NCI-H1092 (cell line): Measurements from ENCODE around the gene TNS2.
A peak's percentile ranks its signal among the peaks of the same experiment; 100 is the strongest.

ENCODE experiments used
- DNase-seq: peaks from one replicate; lab custom pipeline; 2025; lab: John Stamatoyannopoulos, UW

The TNS2 gene

DNA sequence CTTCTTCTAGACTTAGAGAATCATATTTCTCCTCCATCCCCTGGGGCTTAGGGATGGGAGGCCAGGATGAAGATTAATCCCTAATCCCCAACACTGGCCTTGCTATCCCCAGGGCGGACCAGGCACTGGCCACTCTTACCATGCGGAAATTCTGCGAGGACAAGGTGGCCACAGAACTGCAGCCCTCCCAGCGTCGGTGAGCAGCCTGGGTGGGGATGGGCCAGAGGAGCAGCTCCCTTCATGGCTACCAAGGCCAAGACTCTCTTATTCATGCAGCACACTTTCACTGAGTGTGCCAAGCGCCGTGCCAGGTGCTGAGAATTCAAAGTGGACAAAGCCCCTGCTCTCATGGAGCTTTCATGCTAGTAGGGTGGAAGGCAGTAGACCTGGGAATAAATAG, 7.0 kb downstream of the TNS2 start:
- no peak for DNase-seq

DNA sequence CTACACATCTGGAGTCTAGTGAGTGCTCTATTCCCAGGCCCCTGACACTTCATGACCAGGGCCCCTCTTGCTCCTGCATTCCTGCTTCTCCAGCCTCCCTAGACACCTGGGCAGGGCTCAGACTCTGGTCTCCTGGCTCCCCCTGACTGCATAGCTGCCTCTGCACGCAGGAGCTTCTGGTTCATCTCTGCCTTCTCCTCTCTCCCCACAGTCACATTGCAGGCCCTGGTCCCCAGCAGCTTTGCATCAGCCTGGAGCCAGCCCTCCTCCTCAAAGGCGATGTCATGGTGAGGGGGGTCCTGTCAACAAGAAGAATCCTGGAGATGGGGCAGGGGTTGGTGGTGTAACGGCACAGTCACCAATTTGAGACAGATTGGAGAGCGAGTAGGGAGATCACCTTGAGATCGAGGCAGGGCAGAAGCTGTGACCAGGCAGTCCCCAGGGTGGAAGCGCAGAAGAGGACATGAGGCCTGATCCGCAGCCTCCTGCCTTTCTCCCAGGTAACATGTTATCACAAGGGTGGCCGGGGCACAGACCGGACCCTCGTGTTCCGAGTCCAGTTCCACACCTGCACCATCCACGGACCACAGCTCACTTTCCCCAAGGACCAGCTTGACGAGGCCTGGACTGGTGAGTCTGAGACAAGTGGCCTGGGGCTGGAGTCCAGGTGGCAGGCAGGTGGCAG, 8.1 kb downstream of the TNS2 start:
- no peak for DNase-seq

DNA sequence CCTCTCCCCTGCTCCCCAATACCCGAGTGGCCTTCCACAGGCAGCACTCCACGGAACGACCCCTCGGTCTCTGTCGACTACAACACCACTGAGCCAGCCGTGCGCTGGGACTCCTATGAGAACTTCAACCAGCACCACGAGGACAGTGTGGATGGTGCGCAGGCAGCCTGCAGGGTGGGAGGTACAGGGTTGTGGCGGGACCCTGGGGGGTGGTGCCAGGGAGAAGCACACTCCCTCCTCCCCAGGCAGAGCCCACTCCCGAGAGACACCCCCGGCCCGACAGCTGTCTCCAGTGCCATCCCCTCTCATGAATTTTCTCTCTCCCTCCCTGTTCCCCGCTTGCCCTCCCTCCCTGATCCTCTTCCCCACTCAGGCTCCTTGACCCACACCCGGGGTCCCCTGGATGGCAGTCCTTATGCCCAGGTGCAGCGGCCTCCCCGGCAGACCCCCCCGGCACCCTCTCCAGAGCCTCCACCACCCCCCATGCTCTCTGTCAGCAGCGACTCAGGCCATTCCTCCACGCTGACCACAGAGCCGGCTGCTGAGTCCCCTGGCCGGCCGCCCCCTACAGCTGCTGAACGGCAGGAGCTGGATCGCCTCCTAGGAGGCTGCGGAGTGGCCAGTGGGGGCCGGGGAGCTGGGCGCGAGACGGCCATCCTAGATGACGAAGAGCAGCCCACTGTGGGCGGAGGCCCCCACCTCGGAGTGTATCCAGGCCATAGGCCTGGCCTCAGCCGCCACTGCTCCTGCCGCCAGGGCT, 9.0 kb downstream of the TNS2 start:
- DNase-seq, result no peak

DNA sequence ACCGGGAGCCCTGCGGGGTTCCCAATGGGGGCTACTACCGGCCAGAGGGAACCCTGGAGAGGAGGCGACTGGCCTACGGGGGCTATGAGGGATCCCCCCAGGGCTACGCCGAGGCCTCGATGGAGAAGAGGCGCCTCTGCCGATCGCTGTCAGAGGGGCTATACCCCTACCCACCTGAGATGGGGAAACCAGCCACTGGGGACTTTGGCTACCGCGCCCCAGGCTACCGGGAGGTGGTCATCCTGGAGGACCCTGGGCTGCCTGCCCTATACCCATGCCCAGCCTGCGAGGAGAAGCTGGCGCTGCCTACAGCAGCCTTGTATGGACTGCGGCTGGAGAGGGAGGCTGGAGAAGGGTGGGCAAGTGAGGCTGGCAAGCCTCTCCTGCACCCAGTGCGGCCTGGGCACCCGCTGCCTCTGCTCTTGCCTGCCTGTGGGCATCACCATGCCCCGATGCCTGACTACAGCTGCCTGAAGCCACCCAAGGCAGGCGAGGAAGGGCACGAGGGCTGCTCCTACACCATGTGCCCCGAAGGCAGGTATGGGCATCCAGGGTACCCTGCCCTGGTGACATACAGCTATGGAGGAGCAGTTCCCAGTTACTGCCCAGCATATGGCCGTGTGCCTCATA, 9.7 kb downstream of the TNS2 start:
- DNase-seq, result no peak

DNA sequence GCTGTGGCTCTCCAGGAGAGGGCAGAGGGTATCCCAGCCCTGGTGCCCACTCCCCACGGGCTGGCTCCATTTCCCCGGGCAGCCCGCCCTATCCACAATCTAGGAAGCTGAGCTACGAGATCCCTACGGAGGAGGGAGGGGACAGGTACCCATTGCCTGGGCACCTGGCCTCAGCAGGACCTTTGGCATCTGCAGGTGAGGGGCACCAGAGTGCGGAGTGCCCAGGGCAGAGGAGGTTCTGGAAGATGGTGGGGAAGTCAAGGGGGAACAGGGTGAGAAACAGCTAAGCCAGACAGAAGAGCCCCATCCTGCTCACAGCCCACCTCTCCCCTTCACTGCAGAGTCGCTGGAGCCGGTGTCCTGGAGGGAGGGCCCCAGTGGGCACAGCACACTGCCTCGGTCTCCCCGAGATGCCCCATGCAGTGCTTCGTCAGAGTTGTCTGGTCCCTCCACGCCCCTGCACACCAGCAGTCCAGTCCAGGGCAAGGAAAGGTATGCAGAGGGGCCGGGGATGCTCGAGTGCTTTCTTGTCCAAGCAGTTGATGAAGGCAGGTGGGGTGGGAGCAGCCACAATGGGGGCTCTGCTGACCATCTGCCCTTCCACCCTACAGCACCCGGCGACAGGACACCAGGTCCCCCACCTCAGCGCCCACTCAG, 10.3 kb downstream of the TNS2 start:
- DNase-seq, result no peak

DNA sequence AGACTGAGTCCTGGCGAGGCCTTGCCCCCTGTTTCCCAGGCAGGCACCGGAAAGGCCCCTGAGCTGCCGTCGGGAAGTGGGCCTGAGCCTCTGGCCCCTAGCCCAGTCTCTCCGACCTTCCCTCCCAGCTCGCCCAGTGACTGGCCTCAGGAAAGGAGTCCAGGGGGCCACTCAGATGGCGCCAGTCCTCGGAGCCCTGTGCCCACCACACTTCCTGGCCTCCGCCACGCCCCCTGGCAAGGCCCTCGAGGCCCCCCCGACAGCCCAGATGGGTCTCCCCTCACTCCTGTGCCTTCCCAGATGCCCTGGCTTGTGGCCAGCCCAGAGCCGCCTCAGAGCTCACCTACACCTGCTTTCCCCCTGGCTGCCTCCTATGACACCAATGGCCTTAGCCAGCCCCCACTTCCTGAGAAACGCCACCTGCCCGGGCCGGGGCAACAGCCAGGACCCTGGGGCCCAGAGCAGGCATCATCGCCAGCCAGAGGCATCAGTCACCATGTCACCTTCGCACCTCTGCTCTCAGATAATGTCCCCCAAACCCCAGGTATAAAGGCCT, 10.9 kb downstream of the TNS2 start:
- peak; percentile 46 for DNase-seq

DNA sequence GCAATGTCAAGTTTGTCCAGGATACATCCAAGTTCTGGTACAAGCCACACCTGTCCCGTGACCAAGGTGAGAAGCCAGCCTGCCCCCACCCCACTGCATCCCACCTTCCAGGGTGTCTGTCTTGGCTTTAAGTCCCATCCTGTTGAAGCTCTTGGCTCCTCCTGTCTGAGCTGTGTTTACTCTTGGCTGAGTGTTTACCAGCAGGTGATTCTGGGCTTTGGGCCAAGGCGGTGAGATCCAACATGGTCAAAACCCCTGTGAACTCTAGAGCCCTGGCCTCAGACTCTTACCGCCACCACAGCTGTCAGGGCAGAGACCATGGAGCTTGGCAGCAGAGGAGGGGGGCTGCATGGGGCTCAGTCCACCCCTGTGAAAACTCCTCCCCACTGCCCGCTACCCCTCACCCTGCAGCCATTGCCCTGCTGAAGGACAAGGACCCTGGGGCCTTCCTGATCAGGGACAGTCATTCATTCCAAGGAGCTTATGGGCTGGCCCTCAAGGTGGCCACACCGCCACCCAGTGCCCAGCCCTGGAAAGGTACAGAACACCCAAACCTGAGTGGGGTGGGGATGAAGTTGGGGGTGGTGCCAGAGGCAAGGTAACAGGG, 11.6 kb downstream of the TNS2 start:
- DNase-seq, result peak; percentile 84

DNA sequence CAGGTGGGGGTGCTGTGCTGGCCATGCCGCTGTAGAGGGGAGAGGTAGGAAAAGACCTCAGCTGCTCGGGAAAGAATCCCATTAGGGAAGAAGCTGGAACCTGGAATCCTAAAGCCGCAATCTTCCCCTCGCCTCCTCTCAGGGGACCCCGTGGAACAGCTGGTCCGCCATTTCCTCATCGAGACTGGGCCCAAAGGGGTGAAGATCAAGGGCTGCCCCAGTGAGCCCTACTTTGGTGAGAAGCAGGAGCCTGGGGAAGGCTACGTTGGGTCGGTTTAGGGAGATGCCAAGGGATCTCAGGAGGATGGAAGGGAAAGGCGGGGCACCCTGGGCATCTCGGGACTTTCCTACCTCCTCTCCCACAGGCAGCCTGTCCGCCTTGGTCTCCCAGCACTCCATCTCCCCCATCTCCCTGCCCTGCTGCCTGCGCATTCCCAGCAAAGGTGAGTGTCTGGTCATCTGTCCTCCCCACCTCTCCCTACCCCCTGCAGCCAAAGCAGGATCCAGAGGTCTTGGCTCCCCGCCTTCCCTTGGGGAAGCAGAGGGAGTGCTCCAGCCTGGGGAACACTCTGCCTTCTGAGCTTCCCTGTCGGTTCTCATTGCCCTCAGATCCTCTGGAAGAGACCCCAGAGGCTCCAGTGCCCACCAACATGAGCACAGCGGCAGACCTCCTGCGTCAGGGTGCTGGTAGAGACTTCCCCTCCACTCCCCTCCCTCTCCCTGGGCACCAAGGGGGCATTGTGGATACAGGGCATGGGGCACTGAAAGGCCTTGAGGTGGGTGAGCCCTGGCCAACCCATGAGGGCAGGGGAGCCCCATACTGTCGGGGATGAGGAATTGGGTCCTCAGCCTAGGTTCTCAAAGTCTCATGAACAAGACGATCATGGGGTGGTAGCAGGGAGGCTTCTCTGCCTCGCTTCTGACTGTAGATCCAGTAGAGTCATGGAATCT, 12.4 kb downstream of the TNS2 start:
- DNase-seq, result no peak

DNA sequence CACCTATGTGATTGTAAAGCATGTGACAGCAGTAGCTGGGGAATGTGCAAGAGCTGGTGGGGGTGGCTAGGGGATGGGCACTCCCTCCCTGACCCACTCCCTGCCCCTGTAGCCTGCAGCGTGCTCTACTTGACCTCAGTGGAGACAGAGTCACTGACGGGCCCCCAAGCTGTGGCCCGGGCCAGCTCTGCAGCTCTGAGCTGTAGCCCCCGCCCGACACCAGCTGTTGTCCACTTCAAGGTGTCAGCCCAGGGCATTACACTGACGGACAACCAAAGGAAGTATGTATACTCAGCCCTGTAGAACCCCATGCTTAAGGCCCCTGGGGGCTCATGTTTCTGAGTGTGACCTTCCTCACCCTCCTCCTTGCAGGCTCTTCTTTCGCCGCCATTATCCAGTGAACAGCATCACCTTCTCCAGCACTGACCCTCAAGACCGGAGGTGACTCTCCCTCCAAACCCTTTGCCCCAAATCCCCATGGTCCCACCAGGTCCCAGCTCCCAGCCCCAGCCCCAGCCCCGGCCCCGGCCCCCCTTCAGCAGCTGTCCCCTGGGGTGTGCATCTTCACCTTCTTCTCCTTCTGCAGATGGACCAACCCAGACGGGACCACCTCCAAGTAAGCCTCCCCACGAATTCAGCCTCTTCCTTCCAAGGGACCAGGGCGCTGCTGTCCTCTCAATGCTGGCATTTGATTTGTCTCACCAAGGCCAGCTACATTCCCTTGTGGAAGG, 13.3 kb downstream of the TNS2 start:
- DNase-seq, result no peak

DNA sequence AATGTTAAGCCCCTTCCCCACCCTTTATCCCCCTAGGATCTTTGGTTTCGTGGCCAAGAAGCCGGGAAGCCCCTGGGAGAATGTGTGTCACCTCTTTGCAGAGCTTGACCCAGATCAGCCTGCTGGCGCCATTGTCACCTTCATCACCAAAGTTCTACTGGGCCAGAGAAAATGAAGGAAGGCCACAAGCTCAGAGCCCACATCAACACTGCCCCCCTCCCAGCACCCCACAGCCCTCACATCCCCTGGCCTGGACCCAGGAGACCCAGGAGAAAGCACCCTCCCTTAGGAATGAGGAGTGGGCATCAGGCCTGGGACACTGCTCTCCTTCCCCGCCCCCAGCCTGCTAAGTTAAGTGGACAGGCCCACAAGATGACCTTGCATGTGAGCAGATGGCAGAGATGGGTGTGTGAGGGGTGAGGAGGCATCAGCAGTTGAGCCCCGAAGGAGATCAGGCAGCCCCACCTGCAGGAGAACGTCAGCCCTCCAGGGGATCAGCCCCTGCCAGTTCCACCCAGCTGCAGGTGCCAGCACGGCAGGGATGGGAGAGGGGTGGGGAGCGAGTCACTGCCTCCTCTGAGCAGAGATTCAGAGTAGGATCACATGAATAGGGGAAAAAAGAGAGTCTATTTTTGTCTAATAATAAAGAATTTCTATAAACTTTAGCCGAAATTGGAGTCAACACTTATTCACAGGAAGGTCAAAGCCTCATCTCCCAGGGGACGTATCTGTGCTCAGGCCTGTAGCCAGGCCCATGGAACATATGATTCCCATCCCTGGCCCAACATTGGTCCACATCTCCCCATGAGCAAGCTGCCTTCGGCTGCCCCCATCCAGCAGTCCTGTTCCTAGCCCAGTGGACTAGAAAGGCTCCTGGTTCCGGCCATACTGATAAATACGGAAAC, 14.1 kb downstream of the TNS2 start:
- DNase-seq, result no peak

DNA sequence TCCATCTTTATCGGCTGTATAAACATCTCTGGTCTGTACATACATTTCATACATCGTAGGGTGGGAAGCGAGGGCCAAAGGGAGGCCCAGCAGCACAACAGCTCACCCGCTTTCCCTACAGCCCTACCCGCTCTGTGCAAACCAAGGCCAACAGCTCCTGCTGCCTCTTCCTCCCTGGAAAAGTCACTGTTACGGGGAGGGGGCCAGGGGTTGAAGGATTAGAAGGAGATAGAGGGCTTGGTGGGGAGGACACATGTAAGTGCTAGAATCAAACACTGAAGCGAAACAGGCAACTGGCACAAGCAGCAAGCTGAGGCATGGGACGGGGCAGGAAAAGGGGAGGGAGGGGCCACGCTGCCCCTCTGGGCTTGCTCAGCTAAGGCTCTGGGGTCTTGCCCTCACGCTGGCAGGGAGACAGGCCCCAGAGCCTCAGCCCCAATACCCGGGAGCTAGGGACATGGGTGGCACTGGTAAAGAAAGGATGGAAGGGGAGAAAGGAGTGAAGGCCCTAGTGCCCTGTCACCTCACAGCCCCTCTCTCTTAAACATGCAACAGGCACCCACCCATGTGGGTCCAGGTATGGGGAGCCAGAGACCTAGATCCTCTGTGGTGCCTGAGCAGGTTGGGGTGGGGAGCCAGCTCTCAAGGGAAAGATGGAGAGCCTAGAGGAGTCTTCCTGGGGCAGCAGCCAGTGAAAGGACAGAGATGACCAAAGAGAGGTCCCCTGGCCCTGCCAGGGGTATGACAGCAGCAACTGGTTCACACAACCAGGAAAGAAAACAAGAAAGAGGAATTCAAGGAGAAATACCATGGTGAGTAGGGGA, 15.0 kb downstream of the TNS2 start:
- DNase-seq, result no peak

DNA sequence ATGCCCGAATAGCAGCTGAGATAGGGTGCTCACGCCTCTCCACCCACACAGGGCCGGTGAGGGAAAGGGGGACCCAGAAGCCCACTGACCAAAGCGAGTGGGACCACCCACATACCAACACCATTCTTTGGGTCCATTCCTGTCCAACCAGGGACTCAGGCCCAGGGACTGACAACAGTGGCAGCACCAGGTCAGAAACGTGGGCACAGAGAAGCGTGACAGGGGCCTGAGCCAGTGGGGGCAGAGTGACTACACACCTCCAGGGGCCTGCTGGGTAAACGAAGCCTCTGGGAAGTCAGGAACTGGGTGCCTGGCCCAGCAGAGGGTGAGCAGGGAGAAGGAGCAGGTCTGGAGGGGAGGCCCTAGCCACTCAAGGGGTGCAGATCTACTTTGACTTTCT, 15.6 kb downstream of the TNS2 start:
- no peak for DNase-seq

DNA sequence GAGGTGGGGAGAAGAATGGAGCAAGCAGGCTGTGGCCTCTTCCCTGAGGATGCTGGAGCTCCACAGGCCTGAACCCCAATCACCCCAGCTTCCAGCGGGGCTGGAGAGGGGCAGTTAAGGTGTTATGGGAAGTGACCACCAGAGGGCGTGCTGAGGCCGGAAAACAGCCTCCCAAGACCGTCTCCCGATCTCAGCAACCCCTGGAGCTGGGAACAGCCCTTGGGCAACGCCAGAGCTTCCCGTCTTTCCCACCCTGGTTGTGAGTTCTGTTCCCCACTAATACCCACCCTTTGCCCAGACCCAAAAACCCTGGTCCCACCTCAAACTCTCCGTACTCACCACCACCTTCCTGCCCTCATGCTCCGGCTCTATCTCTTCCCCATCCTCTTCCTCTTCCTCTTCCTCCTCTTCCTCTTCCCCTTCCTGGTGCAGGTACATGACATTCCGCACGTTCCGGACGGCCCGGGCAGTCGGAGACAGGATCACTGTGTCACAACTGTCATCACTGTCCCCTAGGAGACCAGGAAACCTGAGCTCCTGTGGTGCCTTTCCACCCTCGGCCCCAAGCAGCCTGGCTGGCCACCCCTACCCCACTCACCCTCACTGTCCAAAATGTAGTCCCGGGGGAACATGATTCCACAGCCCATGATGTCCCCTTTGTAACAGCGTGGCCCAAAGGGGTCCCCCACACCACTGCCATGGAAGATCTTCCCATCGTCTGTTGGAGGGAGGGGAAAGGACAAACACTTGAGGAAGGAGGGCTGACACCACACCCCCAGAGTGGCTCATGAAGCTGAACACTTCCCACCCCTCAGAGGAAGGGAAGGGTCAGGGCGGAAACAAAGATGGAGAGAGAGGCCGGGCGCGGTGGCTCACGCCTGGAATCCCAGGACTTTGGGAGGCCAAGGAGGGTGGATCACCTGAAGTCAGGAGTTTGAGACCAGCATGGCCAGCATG, 16.4 kb downstream of the TNS2 start:
- peak; percentile 46 for DNase-seq

DNA sequence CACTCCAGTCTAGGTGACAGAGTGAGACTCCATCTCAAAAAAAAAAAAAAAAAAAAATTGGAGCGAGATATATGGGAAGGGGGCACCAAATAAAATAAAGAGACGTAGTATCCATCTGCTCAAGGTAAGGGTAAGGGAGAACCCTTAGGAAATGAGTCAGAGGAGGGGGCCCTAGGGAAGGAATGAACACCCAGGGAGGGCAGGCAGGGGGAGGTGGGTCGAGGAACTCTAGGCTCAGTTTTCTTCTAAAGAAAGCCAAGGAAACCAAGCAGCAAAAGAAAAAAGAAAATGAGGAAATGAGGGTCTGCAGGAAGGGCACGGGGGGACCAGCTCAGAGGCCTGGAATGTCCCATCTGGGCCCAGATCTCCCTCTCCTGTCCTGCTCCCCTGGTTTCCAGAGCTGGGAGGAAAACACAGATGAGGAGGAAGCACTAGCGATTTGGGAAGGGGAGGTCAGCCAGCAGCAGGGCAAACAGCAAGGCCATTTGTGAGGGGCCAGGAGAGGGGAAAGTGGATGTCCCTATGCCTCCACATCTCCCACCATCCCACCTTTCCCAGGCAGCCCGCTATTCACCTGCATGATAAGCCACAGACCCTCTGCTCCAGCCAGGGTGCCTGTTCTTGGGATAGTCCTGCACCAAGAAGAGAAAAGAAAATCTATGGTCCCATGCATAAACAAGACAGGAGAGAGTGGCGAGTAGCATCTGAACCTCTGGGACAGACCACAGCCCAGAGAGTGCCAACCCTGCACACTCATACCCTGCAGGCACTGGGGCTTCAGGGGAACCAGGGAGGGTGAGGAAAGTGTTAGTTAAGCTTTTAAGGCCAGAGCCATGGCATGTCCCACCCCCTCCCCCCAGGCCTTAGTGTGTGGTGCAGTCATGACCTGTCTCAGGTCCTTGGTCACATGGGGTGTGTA, 17.5 kb downstream of the TNS2 start:
- DNase-seq, result no peak

DNA sequence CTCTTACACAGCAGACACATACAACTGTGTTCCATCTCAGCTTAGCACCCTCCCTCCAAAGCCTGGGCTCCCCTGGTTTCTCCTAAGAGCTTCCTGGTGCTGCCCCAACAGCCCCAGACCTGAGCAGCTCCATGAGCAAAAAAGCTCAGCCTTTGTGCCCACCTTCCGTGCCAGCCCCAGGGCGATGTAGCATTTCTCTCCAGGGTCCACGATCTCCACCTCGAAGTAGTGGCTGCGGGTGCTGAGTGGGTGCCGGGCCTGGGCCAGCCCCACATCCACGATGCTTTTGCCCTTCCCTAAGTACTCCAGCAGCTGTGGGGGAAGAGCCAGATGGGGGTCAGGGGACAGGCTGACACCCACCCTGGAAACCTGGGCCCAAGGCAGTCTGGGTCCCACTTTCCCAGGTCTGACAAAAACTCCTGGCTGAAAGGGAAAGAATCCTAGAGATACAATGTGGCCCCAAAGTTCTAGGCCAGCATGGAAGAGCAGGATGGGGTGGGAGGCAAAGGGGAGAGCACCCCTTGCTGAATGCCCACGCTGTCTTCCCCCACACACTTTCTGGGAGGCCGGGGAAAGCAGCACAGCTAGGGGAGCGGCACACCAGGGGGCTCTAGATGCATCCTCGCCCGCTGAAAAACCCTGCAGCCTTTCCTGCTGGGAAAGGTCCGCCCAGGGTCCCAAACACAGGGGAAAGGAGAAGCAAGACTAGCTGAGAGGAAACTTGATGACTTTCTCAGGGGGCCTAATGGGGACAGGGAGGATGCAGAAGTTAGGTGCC, 18.3 kb downstream of the TNS2 start:
- DNase-seq, result no peak
